ENCODE results near the gene STRIP2. TPM values are rescaled to one million over a fixed set of nuclear protein-coding genes. Genes with fewer than 3 reads are reported as not detected.

The STRIP2 gene
- total RNA-seq, 1 experiment from 2014 or later = 10.8 TPM

DNA sequence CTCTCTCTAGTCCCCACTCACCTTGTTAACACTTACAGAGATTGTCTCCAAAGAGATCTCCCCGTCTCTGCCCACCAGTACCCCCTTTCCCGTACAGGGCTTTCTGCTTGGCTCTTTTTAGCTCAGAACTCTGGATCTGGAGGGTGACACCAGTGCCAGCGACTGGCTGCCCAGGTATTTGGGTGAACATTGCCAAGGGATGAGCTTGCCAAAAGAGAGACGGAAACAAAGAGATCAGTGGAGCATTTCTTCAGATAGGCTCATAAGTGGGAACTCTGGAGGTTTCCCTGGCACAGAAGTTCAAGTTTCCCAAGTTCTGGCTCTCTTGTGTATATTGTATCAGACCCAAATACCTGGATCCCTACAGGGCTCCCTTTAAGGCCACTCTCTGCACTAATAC is 30.0 kb downstream of the STRIP2 start (continued):
- TF ChIP-seq, protein P1, sequence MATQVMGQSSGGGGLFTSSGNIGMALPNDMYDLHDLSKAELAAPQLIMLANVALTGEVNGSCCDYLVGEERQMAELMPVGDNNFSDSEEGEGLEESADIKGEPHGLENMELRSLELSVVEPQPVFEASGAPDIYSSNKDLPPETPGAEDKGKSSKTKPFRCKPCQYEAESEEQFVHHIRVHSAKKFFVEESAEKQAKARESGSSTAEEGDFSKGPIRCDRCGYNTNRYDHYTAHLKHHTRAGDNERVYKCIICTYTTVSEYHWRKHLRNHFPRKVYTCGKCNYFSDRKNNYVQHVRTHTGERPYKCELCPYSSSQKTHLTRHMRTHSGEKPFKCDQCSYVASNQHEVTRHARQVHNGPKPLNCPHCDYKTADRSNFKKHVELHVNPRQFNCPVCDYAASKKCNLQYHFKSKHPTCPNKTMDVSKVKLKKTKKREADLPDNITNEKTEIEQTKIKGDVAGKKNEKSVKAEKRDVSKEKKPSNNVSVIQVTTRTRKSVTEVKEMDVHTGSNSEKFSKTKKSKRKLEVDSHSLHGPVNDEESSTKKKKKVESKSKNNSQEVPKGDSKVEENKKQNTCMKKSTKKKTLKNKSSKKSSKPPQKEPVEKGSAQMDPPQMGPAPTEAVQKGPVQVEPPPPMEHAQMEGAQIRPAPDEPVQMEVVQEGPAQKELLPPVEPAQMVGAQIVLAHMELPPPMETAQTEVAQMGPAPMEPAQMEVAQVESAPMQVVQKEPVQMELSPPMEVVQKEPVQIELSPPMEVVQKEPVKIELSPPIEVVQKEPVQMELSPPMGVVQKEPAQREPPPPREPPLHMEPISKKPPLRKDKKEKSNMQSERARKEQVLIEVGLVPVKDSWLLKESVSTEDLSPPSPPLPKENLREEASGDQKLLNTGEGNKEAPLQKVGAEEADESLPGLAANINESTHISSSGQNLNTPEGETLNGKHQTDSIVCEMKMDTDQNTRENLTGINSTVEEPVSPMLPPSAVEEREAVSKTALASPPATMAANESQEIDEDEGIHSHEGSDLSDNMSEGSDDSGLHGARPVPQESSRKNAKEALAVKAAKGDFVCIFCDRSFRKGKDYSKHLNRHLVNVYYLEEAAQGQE (IDR thresholded peaks at IDR 0.05; ENCODE audit: low read depth) = no peak
- TF ChIP-seq TCF7L2 (IDR thresholded peaks at IDR 0.05; ENCODE audit: borderline replicate concordance, extremely low read depth, insufficient read depth, insufficient read length) (no peak), ELF1 (IDR thresholded peaks at IDR 0.05; ENCODE audit: borderline replicate concordance, low read depth) (no peak), EZH2 (IDR thresholded peaks at IDR 0.05) (no peak)

DNA sequence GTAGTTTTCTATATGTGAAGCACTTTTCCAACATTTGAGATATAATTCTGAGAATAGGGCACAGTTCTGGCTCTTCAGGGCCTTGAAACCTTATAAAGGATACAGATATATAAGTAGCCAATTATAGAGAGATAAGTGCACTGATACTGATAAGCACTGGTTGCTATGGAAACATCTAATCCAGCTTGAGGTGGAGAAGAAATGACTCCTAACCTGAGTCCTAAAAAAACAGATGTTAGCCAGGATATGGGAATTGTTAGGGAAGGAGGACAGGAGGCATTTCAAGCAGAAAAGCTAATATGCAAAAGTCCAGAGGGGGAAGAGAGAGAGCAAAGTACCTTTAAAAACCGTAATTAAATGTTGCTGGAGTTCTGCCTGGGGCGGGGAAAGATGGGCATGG is 30.8 kb downstream of the STRIP2 start:
- no peak overlapping the region for H2AFZ ChIP-seq (ENCODE audit: low read depth, low read length, poor library complexity, severe bottlenecking)
- no peaks in the 10 kb centered on the region for H4K20me1 ChIP-seq (ENCODE audit: insufficient read depth)
- H3K36me3 ChIP-seq (ENCODE audit: control insufficient read depth in 1 of 2, insufficient read depth in 2 of 2, low read length in 2 of 2) = peaks cover 2 to 8% of the 10 kb centered on the region in 2 experiments; a peak in 2 of 4 replicates
- TF ChIP-seq FOSL1 (IDR thresholded peaks at IDR 0.05; ENCODE audit: low read depth) (no peak), EZH2 (IDR thresholded peaks at IDR 0.05) (no peak), POLR2AphosphoS5 (IDR thresholded peaks at IDR 0.05; ENCODE audit: low read depth, low read length) (no peak), SP1 (IDR thresholded peaks at IDR 0.05; ENCODE audit: low read depth) (no peak), ZFX (IDR thresholded peaks at IDR 0.05) (no peak), SRF (IDR thresholded peaks at IDR 0.05; ENCODE audit: low read depth) (no peak), EZH2phosphoT487 (IDR thresholded peaks at IDR 0.05; ENCODE audit: borderline replicate concordance) (no peak)
- TF ChIP-seq, protein P2, sequence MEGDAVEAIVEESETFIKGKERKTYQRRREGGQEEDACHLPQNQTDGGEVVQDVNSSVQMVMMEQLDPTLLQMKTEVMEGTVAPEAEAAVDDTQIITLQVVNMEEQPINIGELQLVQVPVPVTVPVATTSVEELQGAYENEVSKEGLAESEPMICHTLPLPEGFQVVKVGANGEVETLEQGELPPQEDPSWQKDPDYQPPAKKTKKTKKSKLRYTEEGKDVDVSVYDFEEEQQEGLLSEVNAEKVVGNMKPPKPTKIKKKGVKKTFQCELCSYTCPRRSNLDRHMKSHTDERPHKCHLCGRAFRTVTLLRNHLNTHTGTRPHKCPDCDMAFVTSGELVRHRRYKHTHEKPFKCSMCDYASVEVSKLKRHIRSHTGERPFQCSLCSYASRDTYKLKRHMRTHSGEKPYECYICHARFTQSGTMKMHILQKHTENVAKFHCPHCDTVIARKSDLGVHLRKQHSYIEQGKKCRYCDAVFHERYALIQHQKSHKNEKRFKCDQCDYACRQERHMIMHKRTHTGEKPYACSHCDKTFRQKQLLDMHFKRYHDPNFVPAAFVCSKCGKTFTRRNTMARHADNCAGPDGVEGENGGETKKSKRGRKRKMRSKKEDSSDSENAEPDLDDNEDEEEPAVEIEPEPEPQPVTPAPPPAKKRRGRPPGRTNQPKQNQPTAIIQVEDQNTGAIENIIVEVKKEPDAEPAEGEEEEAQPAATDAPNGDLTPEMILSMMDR (IDR thresholded peaks at IDR 0.05 in 2 of 3, conservative IDR thresholded peaks at IDR 0.05 in 1 of 3; ENCODE audit: borderline replicate concordance in 1 of 3, insufficient read depth in 1 of 3, low read depth in 2 of 3, low read length in 2 of 3) = no peak
- TF ChIP-seq, protein P3, sequence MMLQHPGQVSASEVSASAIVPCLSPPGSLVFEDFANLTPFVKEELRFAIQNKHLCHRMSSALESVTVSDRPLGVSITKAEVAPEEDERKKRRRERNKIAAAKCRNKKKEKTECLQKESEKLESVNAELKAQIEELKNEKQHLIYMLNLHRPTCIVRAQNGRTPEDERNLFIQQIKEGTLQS (IDR thresholded peaks at IDR 0.05) = no peak
- H3K27ac ChIP-seq (ENCODE audit: low read depth, low read length) = no peak overlapping the region
- DNase-seq (ENCODE audit: low read depth, low spot score) (no peak), ATAC-seq (no peak)
- ChIA-PET POLR2A (no interaction called here), CTCF (interaction anchor here (0.6 kb wide), 1 partner anchor 122 kb away, joined by 4 read pairs; no protein-coding TSS in a partner anchor), RAD21 (ENCODE audit: low non-redundant PET in 1 of 2, low total read pairs in 2 of 2, uncharacterized antibody in 2 of 2, unreplicated experiment in 2 of 2) (no interaction called here)
- no peaks in the 10 kb centered on the region for H3K4me1 ChIP-seq (ENCODE audit: control insufficient read depth in 1 of 2, insufficient read depth in 2 of 2, low read length in 2 of 2)
- no peak overlapping the region for H3K9ac ChIP-seq (ENCODE audit: low read length)
- no TSS peak for BruUV-seq (replicated peaks)
- intact Hi-C loops (cut with micrococcal nuclease) = no loop called here
- H3K9me2 ChIP-seq (ENCODE audit: insufficient read depth) = no peaks in the 10 kb centered on the region
- no peaks in the 10 kb centered on the region for H3K9me3 ChIP-seq (ENCODE audit: control insufficient read depth in 1 of 2, insufficient read depth in 1 of 2, low read depth in 1 of 2, low read length in 2 of 2)
- no peaks in the 10 kb centered on the region for H3K27me3 ChIP-seq (ENCODE audit: insufficient read depth, low read length)
- no peak overlapping the region for H3K4me2 ChIP-seq (ENCODE audit: low read length)
- H3K79me2 ChIP-seq (ENCODE audit: insufficient read depth, low read length) = no peaks in the 10 kb centered on the region
- no peak overlapping the region for H3K4me3 ChIP-seq (replicated peaks in 1 of 2; ENCODE audit: low read depth in 1 of 2, low read length in 2 of 2)
